AML-193 (cell line): Measurements from ENCODE around the gene CHRD.

Source experiments
- DNase-seq, 2 experiments: peaks; one replicate each; lab custom pipeline; 2025; lab: John Stamatoyannopoulos, UW

Gene CHRD

GRCh38 chr3:184360929-184361531 lies 18.8 kb upstream of the CHRD start:
- peak in 1 of 2 experiments; percentile 41 for DNase-seq

GRCh38 chr3:184361532-184361931 lies 18.3 kb upstream of the CHRD start, which contains the start of the genes CLCN2 and POLR2H:
Gene CLCN2 (minus strand): TSS chr3:184361605. CDS start chr3:184361479, 126 bp downstream.
Gene POLR2H (plus strand): TSS chr3:184361710. CDS start chr3:184363493, 1,783 bp downstream.
- DNase-seq, result peak in 1 of 2 experiments; percentile 41

GRCh38 chr3:184361932-184362667 lies 17.8 kb upstream of the CHRD start:
- DNase-seq, result peak; percentile 48 to 51

GRCh38 chr3:184362668-184363546 lies 16.9 kb upstream of the CHRD start:
- peak; percentile 99 for DNase-seq

GRCh38 chr3:184366619-184367289 lies 13.1 kb upstream of the CHRD start:
- no peak for DNase-seq

GRCh38 chr3:184368116-184368515 lies 11.7 kb upstream of the CHRD start:
- DNase-seq, result no peak

- DNase-seq, result no peak
Measured at GRCh38 chr3:184368586-184369183, 11.2 kb upstream of the CHRD start.

- DNase-seq, result peak; percentile 82 to 87
Measured at GRCh38 chr3:184371570-184372018, 8.3 kb upstream of the CHRD start.

- DNase-seq, result no peak
Measured at GRCh38 chr3:184372296-184372821, 7.5 kb upstream of the CHRD start.

- no peak for DNase-seq
Measured at GRCh38 chr3:184372911-184373310, 6.9 kb upstream of the CHRD start.

- no peak for DNase-seq
Measured at GRCh38 chr3:184373422-184373821, 6.4 kb upstream of the CHRD start.

- DNase-seq, result no peak
Measured at GRCh38 chr3:184375747-184376461, 4.0 kb upstream of the CHRD start.

GRCh38 chr3:184377374-184377773 lies 2.5 kb upstream of the CHRD start:
- no peak for DNase-seq

- DNase-seq, result no peak
Measured at GRCh38 chr3:184377882-184378445, 1.9 kb upstream of the CHRD start, which contains the start of gene THPO. Gene THPO (minus strand): TSS chr3:184378207. CDS start chr3:184376259, 1,948 bp downstream.

- DNase-seq, result no peak
Measured at GRCh38 chr3:184378651-184379357, 1.1 kb upstream of the CHRD start.

- DNase-seq, result no peak
Measured at GRCh38 chr3:184380185-184380626, 352 bp downstream of the CHRD start.

GRCh38 chr3:184380627-184381260 lies 890 bp downstream of the CHRD start:
- no peak for DNase-seq
